Mammary epithelial cell (primary cell): Measurements from ENCODE around the gene COL4A2.

ENCODE experiments used
- EZH2 ChIP-seq: IDR thresholded peaks from 2 replicates; pipeline ENCODE4 v1.6.1; 2012; ENCODE audit warnings: low read length, inconsistent platforms, borderline replicate concordance
- TF ChIP-seq, protein P1 (sequence below), 2 donors: IDR thresholded peaks in 1 of 2; conservative IDR thresholded peaks in 1 of 2; 2 replicates each; pipeline ENCODE4 v1.5.1; 2011 to 2012; ENCODE audit warnings: inconsistent platforms in 2 of 2, low read length in 2 of 2, mild to moderate bottlenecking in 2 of 2, control low read depth in 1 of 2, low read depth in 1 of 2; ENCODE audit not compliant: insufficient read depth in 1 of 2; ENCODE audit errors: extremely low read depth in 1 of 2

DNA sequence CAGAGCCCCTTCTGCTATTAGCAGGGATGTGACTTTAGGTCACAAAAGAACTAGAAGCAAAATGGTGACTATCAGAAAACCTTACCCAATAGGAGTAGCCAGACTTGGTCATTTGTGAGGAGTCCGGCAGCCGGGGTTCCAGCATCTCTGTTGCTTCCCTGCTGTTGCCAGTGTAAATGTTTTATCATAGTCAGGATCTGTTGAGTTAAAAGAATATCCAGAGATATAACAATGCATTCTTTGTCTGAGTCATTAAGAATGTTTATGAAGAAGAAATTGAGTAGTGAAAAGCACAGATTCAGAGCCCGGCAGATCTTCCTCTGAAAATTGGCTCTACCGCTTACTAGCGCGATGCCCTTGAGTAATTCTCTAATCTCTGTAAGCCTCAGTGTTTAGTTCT is 84.2 kb downstream of the COL4A2 start:
- TF ChIP-seq, protein P1, sequence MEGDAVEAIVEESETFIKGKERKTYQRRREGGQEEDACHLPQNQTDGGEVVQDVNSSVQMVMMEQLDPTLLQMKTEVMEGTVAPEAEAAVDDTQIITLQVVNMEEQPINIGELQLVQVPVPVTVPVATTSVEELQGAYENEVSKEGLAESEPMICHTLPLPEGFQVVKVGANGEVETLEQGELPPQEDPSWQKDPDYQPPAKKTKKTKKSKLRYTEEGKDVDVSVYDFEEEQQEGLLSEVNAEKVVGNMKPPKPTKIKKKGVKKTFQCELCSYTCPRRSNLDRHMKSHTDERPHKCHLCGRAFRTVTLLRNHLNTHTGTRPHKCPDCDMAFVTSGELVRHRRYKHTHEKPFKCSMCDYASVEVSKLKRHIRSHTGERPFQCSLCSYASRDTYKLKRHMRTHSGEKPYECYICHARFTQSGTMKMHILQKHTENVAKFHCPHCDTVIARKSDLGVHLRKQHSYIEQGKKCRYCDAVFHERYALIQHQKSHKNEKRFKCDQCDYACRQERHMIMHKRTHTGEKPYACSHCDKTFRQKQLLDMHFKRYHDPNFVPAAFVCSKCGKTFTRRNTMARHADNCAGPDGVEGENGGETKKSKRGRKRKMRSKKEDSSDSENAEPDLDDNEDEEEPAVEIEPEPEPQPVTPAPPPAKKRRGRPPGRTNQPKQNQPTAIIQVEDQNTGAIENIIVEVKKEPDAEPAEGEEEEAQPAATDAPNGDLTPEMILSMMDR (conservative IDR thresholded peaks at IDR 0.05 in 1 of 2, IDR thresholded peaks at IDR 0.05 in 1 of 2; ENCODE audit: extremely low read depth in 1 of 2, insufficient read depth in 1 of 2, low read depth in 1 of 2, low read length in 2 of 2), result no peak
- TF ChIP-seq EZH2, result no peak
